ENCODE results near the gene PPM1J. TPM values are rescaled to one million over a fixed set of nuclear protein-coding genes. Genes with fewer than 3 reads are reported as not detected.
A peak's percentile ranks its signal among the peaks of the same experiment; 100 is the strongest.

Gene PPM1J
- total and polyA plus RNA-seq, 2 of the 8 experiments (the other 6 are each of a cell fraction or from before 2014, with no cell fraction given), result 19.4 to 31.6 TPM

DNA sequence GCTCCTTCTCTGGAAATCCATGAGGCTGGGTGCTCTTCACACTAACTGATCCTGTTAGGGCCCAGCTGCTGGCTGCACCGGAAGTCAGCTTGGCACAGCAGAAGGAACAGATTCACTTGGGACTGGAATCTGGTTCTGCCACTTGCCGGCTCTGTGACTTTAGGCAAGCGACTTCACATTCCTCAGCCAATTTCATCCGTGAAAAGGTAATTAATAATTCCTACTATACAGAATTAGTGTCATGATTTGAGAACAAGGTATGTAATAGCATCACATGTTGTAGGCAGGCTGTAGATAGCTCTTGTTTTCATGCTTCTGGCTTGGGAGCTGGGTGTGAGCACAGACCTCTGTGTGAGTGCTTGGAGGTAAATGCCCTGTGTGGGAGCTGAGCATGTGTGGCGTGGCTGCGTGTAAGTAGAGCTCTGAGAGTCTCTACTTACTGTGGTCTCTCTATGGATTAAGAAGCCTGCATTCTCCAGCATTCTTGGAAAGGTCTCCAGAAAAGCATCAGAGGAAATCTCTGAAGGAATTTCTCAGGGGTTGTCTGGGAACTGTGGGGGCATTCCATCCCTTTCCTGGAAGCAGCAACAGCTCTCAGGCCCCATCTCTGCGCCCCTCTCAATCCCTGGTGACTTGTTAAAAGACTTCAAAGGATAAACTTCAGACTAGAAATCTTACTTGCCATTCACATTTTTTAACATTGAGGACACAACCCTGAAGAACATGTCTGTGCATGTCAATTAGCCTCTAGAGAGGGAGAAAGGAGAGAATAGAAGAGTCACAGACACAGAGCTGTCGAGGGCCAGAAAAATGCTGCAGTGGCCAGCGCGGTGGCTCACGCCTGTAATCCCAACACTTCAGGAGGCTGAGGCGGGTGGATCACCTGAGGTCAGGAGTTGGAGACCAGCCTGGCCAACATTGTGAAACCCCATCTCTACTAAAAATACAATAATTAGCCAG lies 47.7 kb upstream of the PPM1J start:
- ChIA-PET CTCF (ENCODE audit: partially characterized antibody) (interaction anchor here (0.9 to 9.4 kb wide), 11 partner anchors 8 to 91 kb away, joined by 3 to 84 read pairs (median 4); partner anchors contain the start of gene PPM1J), POLR2A (ENCODE audit: partially characterized antibody) (interaction anchor here (1.2 to 1.5 kb wide), 2 partner anchors 37 to 87 kb away, joined by 3 to 5 read pairs; no protein-coding TSS in a partner anchor)
- peak overlapping the region; percentile 48 for H2BK120ac ChIP-seq (replicated peaks; ENCODE audit: low read depth, low read length)
- DNase-seq (ENCODE audit: low read depth in 1 of 2, low spot score in 2 of 2), result no peak
- H4K8ac ChIP-seq (ENCODE audit: extremely low read depth, insufficient read depth, low read length), result no peak overlapping the region
- H2AK5ac ChIP-seq (ENCODE audit: low read depth, low read length), result no peak overlapping the region
- H3K4me3 ChIP-seq (ENCODE audit: extremely low read depth in 1 of 4, insufficient read depth in 2 of 4, low read depth in 3 of 4, low read length in 4 of 4), result no peak overlapping the region
- H3K27me3 ChIP-seq (replicated peaks in 1 of 4; ENCODE audit: control insufficient read depth in 3 of 4, extremely low read depth in 1 of 4, insufficient read depth in 3 of 4, low read length in 3 of 4), result no peaks in the 10 kb centered on the region; a peak in 2 of 7 replicates
- 0 out of 2 replicates have a peak overlapping the region, but pooled peaks have one; percentile 54 for H2AFZ ChIP-seq (ENCODE audit: low read length)
- no peak overlapping the region for H3K23ac ChIP-seq (ENCODE audit: insufficient read length)
- H3K27ac ChIP-seq (ENCODE audit: low read depth, low read length), result no peak overlapping the region
- H4K5ac ChIP-seq (ENCODE audit: insufficient read length, low read depth, low read length), result no peak overlapping the region
- H2BK5ac ChIP-seq (ENCODE audit: low read depth, low read length), result peak overlapping the region; percentile 31; the same call in 1 of the 2 replicates
- no peaks in the 10 kb centered on the region for H3K79me2 ChIP-seq (ENCODE audit: control insufficient read depth in 1 of 2, insufficient read depth in 2 of 2, low read length in 2 of 2)
- no peaks in the 10 kb centered on the region for H3K9me3 ChIP-seq (ENCODE audit: insufficient read depth in 2 of 2, low read depth in 1 of 2, low read length in 1 of 2)
- H2BK20ac ChIP-seq (ENCODE audit: low read length), result no peak overlapping the region
- H3K14ac ChIP-seq (ENCODE audit: insufficient read length), result no peak overlapping the region
- no peaks in the 10 kb centered on the region for H3K79me1 ChIP-seq (ENCODE audit: low read depth, low read length)
- 87% methylated on average over 12 of the region's 12 CpGs; no CpG with 5 or more reads in 1 of the 2 experiments for WGBS, 2 experiments (ENCODE audit: extremely low coverage in 1 of 2, insufficient coverage in 1 of 2, insufficient read length in 1 of 2, insufficient replicate concordance in 2 of 2, low coverage in 1 of 2, low lambda C conversion rate in 2 of 2, missing lambda C conversion rate in 1 of 2)
- 0 out of 2 replicates have a peak overlapping the region, but pooled peaks have one; percentile 48 for H2BK15ac ChIP-seq (ENCODE audit: low read length)
- no peak overlapping the region for H3K18ac ChIP-seq (ENCODE audit: extremely low read depth, low read length)
- peak overlapping the region; percentile 34 for H4K91ac ChIP-seq (replicated peaks; ENCODE audit: insufficient read length, low read length)
- no peak for TF ChIP-seq PHF8 (conservative IDR thresholded peaks at IDR 0.05; ENCODE audit: low read depth, low read length)
- TF ChIP-seq, protein P1, sequence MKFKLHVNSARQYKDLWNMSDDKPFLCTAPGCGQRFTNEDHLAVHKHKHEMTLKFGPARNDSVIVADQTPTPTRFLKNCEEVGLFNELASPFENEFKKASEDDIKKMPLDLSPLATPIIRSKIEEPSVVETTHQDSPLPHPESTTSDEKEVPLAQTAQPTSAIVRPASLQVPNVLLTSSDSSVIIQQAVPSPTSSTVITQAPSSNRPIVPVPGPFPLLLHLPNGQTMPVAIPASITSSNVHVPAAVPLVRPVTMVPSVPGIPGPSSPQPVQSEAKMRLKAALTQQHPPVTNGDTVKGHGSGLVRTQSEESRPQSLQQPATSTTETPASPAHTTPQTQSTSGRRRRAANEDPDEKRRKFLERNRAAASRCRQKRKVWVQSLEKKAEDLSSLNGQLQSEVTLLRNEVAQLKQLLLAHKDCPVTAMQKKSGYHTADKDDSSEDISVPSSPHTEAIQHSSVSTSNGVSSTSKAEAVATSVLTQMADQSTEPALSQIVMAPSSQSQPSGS (IDR thresholded peaks at IDR 0.05; ENCODE audit: low read length), result no peak
- TF ChIP-seq BACH1 (IDR thresholded peaks at IDR 0.05; ENCODE audit: low read length), result no peak
- TF ChIP-seq TAF1 (IDR thresholded peaks at IDR 0.05; ENCODE audit: low read depth, low read length), result no peak
- no peak for TF ChIP-seq POLR2AphosphoS5 (IDR thresholded peaks at IDR 0.05; ENCODE audit: low read depth, low read length)
- no peak for TF ChIP-seq RBBP5 (IDR thresholded peaks at IDR 0.05; ENCODE audit: borderline replicate concordance, low read depth, low read length)
- TF ChIP-seq SIX5 (IDR thresholded peaks at IDR 0.05; ENCODE audit: low read depth, low read length), result no peak
- no peak for TF ChIP-seq CHD2 (IDR thresholded peaks at IDR 0.05; ENCODE audit: low read length)
- no peak for TF ChIP-seq SP1 (IDR thresholded peaks at IDR 0.05; ENCODE audit: low read depth, low read length)
- no peak overlapping the region for H2BK12ac ChIP-seq (ENCODE audit: low read depth, low read length)
- H4K20me1 ChIP-seq (replicated peaks in 1 of 2; ENCODE audit: control insufficient read depth in 1 of 2, insufficient read depth in 2 of 2, low read length in 2 of 2), result no peaks in the 10 kb centered on the region
- no peaks in the 10 kb centered on the region for H3K36me3 ChIP-seq (ENCODE audit: control insufficient read depth in 2 of 4, insufficient read depth in 4 of 4, low read length in 3 of 4)
- FAIRE-seq, result no peak
- no peaks in the 10 kb centered on the region for H3K23me2 ChIP-seq (ENCODE audit: low read depth, low read length)
- H3K56ac ChIP-seq (replicated peaks; ENCODE audit: insufficient read length, low read depth, low read length), result peak overlapping the region; percentile 35
- no peak overlapping the region for H3K4ac ChIP-seq (replicated peaks; ENCODE audit: insufficient read length, low read depth, low read length)
- no peak overlapping the region for H3K4me2 ChIP-seq (ENCODE audit: insufficient read depth in 1 of 2, low read depth in 2 of 2, low read length in 2 of 2)
- peaks cover 0 to 4% (median 0%) of the 10 kb centered on the region in 4 experiments; a peak in 4 of 7 replicates for H3K4me1 ChIP-seq (replicated peaks in 1 of 4; ENCODE audit: control insufficient read depth in 3 of 4, insufficient read depth in 4 of 4, low read length in 3 of 4)
- no peak overlapping the region; a peak in 1 of 7 replicates for H3K9ac ChIP-seq (replicated peaks in 1 of 4; ENCODE audit: extremely low read depth in 1 of 4, low read depth in 3 of 4, low read length in 3 of 4)

Measured in H1 (cell line).